Smooth muscle cell (in vitro differentiated cells): ENCODE results near the gene METTL25. TPM values are rescaled to one million over a fixed set of nuclear protein-coding genes. Genes with fewer than 3 reads are reported as not detected.

Experiments
- DNase-seq: peaks from one replicate; lab custom pipeline; 2025; ENCODE audit not compliant: unreplicated experiment; lab: John Stamatoyannopoulos, UW
- H2AFZ ChIP-seq: fragments of 200-600 bp; sonication (generic); 2 replicates; pipeline ENCODE4 v1.6.0; 2016; ENCODE audit warnings: antibody characterized with exemption, low read depth, mild to moderate bottlenecking
- H3F3A ChIP-seq: fragments of 200-600 bp; sonication (generic); 2 replicates; pipeline ENCODE4 v1.6.0; 2017; ENCODE audit warnings: antibody characterized with exemption, low read depth
- H3K27ac ChIP-seq: fragments of 200-600 bp; sonication (generic); 2 replicates; pipeline ENCODE4 v1.5.1; 2016; ENCODE audit warnings: low read depth, mild to moderate bottlenecking
- H3K27me3 ChIP-seq: fragments of 200-600 bp; sonication (generic); 2 replicates; pipeline ENCODE4 v1.6.1; 2016; ENCODE audit warnings: low read depth, mild to moderate bottlenecking
- H3K36me3 ChIP-seq: fragments of 200-600 bp; sonication (generic); 2 replicates; pipeline ENCODE4 v1.5.1; 2016; ENCODE audit warnings: low read depth
- H3K4me1 ChIP-seq: fragments of 200-600 bp; sonication (generic); 2 replicates; pipeline ENCODE4 v1.5.1; 2016; ENCODE audit warnings: low read depth
- H3K4me2 ChIP-seq: fragments of 200-600 bp; sonication (generic); 2 replicates; pipeline ENCODE4 v1.6.0; 2016; ENCODE audit warnings: mild to moderate bottlenecking
- H3K4me3 ChIP-seq: fragments of 200-600 bp; sonication (generic); 2 replicates; pipeline ENCODE4 v1.5.1; 2016; ENCODE audit warnings: mild to moderate bottlenecking
- H3K79me2 ChIP-seq: fragments of 200-600 bp; sonication (generic); 2 replicates; pipeline ENCODE4 v1.6.0; 2016; ENCODE audit warnings: low read depth, mild to moderate bottlenecking
- H3K9ac ChIP-seq: fragments of 200-600 bp; sonication (generic); 2 replicates; pipeline ENCODE4 v1.6.0; 2016; ENCODE audit warnings: low read depth
- H3K9me3 ChIP-seq: fragments of 200-600 bp; sonication (generic); replicated peaks from 2 replicates; pipeline ENCODE4 v1.5.1; 2016; ENCODE audit warnings: low read depth
- H4K20me1 ChIP-seq: fragments of 200-600 bp; sonication (generic); 2 replicates; pipeline ENCODE4 v1.6.0; 2016; ENCODE audit warnings: low read depth
- CTCF ChIP-seq: fragments of 200-600 bp; sonication (generic); IDR thresholded peaks from 2 replicates; pipeline ENCODE4 v1.5.1; 2017; ENCODE audit warnings: borderline replicate concordance, mild to moderate bottlenecking, antibody characterized with exemption; ENCODE audit not compliant: insufficient read depth, poor library complexity, severe bottlenecking
- WGBS: methylation state at CpG from one replicate; pipeline ENCODE4 v1.1.7; 2016; ENCODE audit warnings: low lambda C conversion rate; 5-methylcytosine and 5-hydroxymethylcytosine counted together
- polyA plus RNA-seq: library from polyadenylated mRNA; unstranded; fragments of >200 nt; fragmentation: Nextera tagmentation; extraction: Ambion mirVana; gene quantifications from 2 replicates; pipeline ENCODE4 v1.2.1, GENCODE V29; 2016
- total RNA-seq: library from RNA; depleted of rRNA; stranded (reverse); fragments of >200 nt; gene quantifications from 2 replicates; pipeline ENCODE4 v1.2.3, GENCODE V29; 2014

METTL25 gene
- total and polyA plus RNA-seq, 2 experiments from 2014 or later: 6.2 to 14.7 TPM

GRCh38 chr12:82414044-82414443 is 55.7 kb downstream of the METTL25 start:
- Histone ChIP-seq H3K4me1 (no peaks in the 10 kb centered on the region), H2AFZ (no peak overlapping the region), H3K4me2 (no peak overlapping the region), H3K4me3 (no peak overlapping the region), H3K9me3 (no peaks in the 10 kb centered on the region), H3K79me2 (no peaks in the 10 kb centered on the region), H4K20me1 (no peaks in the 10 kb centered on the region), H3K27ac (no peak overlapping the region), H3K27me3 (no peaks in the 10 kb centered on the region), H3F3A (no peaks in the 10 kb centered on the region), H3K9ac (no peak overlapping the region), H3K36me3 (no peaks in the 10 kb centered on the region)
- WGBS: 95% methylated on average over 2 of the region's 2 CpGs
- no peak for DNase-seq
- TF ChIP-seq CTCF: no peak

DNA sequence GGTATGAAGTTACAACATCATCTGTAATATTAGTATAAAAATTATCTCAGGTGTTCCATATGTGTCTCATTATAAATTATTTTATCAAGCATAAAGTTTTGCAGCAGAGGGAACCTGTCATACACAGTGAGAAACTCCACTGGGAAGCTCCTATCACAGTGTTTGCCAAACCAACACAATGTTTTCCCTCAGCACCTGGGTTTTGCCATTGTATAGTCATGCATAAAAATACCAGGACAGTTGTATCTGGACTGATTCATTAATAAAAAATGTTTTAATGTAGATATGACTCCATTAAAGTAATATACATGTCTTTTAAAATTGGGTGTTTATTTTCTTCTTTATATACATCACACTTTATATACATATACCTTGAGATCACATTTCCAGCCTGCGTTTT is 56.6 kb downstream of the METTL25 start:
- 100% methylated on average over 1 of the region's 1 CpG for WGBS
- Histone ChIP-seq H3K27ac (no peak overlapping the region), H3K4me1 (no peaks in the 10 kb centered on the region), H3K9ac (no peak overlapping the region), H3K4me3 (no peak overlapping the region), H3K36me3 (no peaks in the 10 kb centered on the region), H3K79me2 (no peaks in the 10 kb centered on the region), H4K20me1 (no peaks in the 10 kb centered on the region), H3K9me3 (no peaks in the 10 kb centered on the region), H3K4me2 (no peak overlapping the region), H2AFZ (no peak overlapping the region), H3K27me3 (no peaks in the 10 kb centered on the region), H3F3A (no peaks in the 10 kb centered on the region)
- no peak for TF ChIP-seq CTCF
- DNase-seq: no peak

DNA sequence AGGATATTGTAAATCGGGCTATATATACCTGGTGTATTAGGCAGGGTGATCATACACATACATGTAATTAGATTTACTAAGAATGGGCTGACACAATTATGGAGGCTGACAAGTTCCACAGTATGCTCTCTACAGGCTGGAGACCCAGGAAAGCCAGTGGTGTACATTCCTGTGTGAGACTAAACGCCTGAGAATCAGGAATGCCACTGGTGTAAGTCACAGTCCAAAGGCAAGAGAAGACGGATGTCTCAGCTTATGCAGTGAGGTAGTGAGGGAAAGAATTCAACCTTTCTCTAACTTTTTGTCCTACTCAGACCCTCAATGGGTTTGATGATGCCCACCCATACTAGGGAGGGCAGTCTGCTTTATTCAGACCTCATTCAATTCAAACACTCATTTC is 57.1 kb downstream of the METTL25 start:
- no peaks in the 10 kb centered on the region for H3K79me2 ChIP-seq
- H3K4me2 ChIP-seq: no peak overlapping the region
- no peak overlapping the region for H3K9ac ChIP-seq
- no peaks in the 10 kb centered on the region for H3K9me3 ChIP-seq
- 68% methylated on average over 3 of the region's 3 CpGs for WGBS
- no peak overlapping the region for H3K4me3 ChIP-seq
- H3K27ac ChIP-seq: no peak overlapping the region
- no peaks in the 10 kb centered on the region for H3K36me3 ChIP-seq
- TF ChIP-seq CTCF: no peak
- H3K4me1 ChIP-seq: no peaks in the 10 kb centered on the region
- no peaks in the 10 kb centered on the region for H3K27me3 ChIP-seq
- no peak for DNase-seq
- H4K20me1 ChIP-seq: no peaks in the 10 kb centered on the region
- H3F3A ChIP-seq: no peaks in the 10 kb centered on the region
- no peak overlapping the region for H2AFZ ChIP-seq

GRCh38 chr12:82425241-82425640 is 66.9 kb downstream of the METTL25 start:
- no peak for DNase-seq
- Histone ChIP-seq H3F3A (no peaks in the 10 kb centered on the region), H3K9ac (no peak overlapping the region), H2AFZ (no peak overlapping the region), H3K4me2 (no peak overlapping the region), H3K4me1 (no peaks in the 10 kb centered on the region), H3K36me3 (no peaks in the 10 kb centered on the region), H3K27ac (no peak overlapping the region), H3K4me3 (no peak overlapping the region), H4K20me1 (no peaks in the 10 kb centered on the region), H3K9me3 (no peaks in the 10 kb centered on the region), H3K79me2 (no peaks in the 10 kb centered on the region), H3K27me3 (no peaks in the 10 kb centered on the region)
- no peak for TF ChIP-seq CTCF
- 84% methylated on average over 2 of the region's 2 CpGs for WGBS
